GM06990 (cell line): ENCODE measurements around the gene CTXN1.

Source experiments
- DNase-seq: peaks from one replicate; pipeline ENCODE4 v3.0.0-alpha.2; 2011; ENCODE audit not compliant: insufficient read length; ENCODE audit errors: extremely low read depth
- H3K27me3 ChIP-seq: replicated peaks from 2 replicates; pipeline ENCODE4 v1.6.0; 2011; ENCODE audit warnings: low read length; ENCODE audit not compliant: control insufficient read depth, insufficient read depth
- H3K36me3 ChIP-seq: 2 replicates; pipeline ENCODE4 v1.5.1; 2011; ENCODE audit warnings: low read length; ENCODE audit not compliant: control insufficient read depth, insufficient read depth
- H3K4me3 ChIP-seq: replicated peaks from 2 replicates; pipeline ENCODE4 v1.5.1; 2011; ENCODE audit warnings: low read depth, mild to moderate bottlenecking, control low read depth, low read length
- CTCF ChIP-seq: IDR thresholded peaks from 2 replicates; pipeline ENCODE4 v1.5.1; 2011; ENCODE audit warnings: low read length, control low read depth, mild to moderate bottlenecking, inconsistent platforms; ENCODE audit not compliant: insufficient read depth, poor library complexity, severe bottlenecking

The CTXN1 gene

GRCh38 chr19:7910321-7911161 lies 15.4 kb downstream of the CTXN1 start:
- no peaks in the 10 kb centered on the region; the same call in 1 of the 2 replicates for H3K27me3 ChIP-seq
- H3K4me3 ChIP-seq, result no peak overlapping the region
- no peak for DNase-seq
- peaks cover 10% of the 10 kb centered on the region for H3K36me3 ChIP-seq
- TF ChIP-seq CTCF, result no peak

GRCh38 chr19:7909471-7910067 lies 16.4 kb downstream of the CTXN1 start:
- Histone ChIP-seq H3K4me3 (no peak overlapping the region), H3K36me3 (peaks cover 10% of the 10 kb centered on the region), H3K27me3 (no peaks in the 10 kb centered on the region)
- no peak for DNase-seq
- no peak for TF ChIP-seq CTCF

DNA sequence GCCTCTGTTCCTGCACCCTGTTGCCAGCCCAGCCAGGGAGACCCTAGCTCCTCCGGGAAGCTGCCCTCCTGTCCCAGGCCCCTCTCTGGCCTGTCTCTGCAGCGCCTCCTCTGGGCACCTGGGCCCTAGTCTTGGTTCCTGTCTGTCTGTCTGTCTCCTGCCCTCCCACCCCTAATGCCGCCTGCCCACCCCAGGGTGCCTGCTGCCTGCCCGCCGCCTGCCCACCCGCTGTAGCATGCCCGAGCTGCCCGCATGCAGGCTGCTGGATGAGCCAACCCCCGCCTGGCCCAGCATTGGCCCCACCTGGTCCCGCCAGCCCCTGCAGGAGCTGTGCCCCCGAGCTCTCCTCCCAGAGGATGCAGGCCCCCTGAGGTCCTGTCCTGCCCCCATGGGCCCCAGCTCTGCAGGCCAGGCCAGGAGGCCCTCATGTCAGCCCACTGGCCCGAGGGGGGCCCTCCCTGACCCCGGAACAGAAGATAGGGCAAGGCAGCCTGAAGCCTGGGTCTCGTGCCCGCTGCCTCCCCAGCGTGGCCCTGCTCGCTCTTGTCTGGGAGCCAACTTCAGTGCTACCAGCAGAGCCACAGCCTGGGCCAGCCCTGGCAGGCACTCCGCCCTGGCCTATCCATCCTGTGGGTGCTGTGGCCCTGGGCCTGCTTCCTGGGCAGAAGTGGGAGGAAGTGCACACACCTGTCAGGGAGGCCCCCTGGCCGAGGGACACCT lies 17.0 kb downstream of the CTXN1 start:
- Histone ChIP-seq H3K27me3 (no peaks in the 10 kb centered on the region), H3K36me3 (peaks cover 10% of the 10 kb centered on the region), H3K4me3 (no peak overlapping the region)
- TF ChIP-seq CTCF, result no peak
- no peak for DNase-seq

- no peak for DNase-seq
- Histone ChIP-seq H3K36me3 (peaks cover 10% of the 10 kb centered on the region), H3K27me3 (no peaks in the 10 kb centered on the region), H3K4me3 (no peak overlapping the region)
- no peak for TF ChIP-seq CTCF
Observed at GRCh38 chr19:7908078-7908699, 17.7 kb downstream of the CTXN1 start.

DNA sequence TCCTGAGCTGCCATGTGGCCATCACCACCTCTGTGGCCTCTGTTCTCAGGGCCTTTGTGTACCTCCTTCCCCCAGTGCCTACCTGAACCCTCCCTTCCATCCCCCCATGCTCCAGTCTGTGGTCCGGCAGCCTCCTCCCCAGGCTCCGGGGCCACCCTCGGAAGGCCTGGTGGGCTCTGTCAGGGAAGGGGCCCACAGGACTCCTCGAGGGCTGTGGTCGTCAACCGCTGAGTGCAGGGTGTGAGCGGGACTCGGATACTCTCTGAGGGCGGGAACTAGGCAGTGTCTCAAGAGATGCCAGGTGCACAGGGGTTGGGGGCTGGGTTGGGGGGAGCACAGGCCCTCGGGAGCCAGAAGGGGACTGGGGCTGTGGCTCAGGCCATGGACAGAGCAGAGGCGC lies 18.4 kb downstream of the CTXN1 start:
- Histone ChIP-seq H3K4me3 (no peak overlapping the region), H3K27me3 (no peaks in the 10 kb centered on the region), H3K36me3 (peaks cover 9% of the 10 kb centered on the region)
- TF ChIP-seq CTCF, result no peak
- DNase-seq, result no peak
